Measurements from ENCODE around the gene MCM8. TPM values are rescaled to one million over a fixed set of nuclear protein-coding genes. Genes with fewer than 3 reads are reported as not detected.

MCM8 gene
- total RNA-seq, 1 donor from 2014 or later, result 2.5 TPM

- DNase-seq (ENCODE audit: extremely low spot score in 2 of 2), result no peak
- TF ChIP-seq POLR2AphosphoS5 (IDR thresholded peaks at IDR 0.05; ENCODE audit: insufficient read depth in 1 of 2, low read depth in 1 of 2) (no peak), CTCF (IDR thresholded peaks at IDR 0.05) (no peak), POLR2A (IDR thresholded peaks at IDR 0.05) (no peak)
- Histone ChIP-seq H3K27ac (no peak overlapping the region), H3K9me3 (no peaks in the 10 kb centered on the region), H3K4me1 (peaks cover 10% of the 10 kb centered on the region), H3K4me3 (no peak overlapping the region), H3K36me3 (no peaks in the 10 kb centered on the region), H3K27me3 (no peaks in the 10 kb centered on the region)
- intact Hi-C loops (cut with DNase I), result no loop called here
Observed at GRCh38 chr20:6048391-6048790, 97.9 kb downstream of the MCM8 start.

Small RNA genes lying within 50 kb of the gene (small RNA-seq; reads per million reads assigned to genes)
- gene RF00019 (not detected), gene RN7SL498P (not detected)

Other genes with a start within 250 kb of the MCM8 start
- gene SHLD1, start 200.3 kb upstream of the MCM8 start, total RNA-seq, result 0.98 TPM
- 18.7 TPM for gene CHGB, start 39.1 kb upstream of the MCM8 start, total RNA-seq
- gene TRMT6, start 119 bp upstream of the MCM8 start, total RNA-seq, result 9.6 TPM
- 26.0 TPM for gene CRLS1, start 55.5 kb downstream of the MCM8 start, total RNA-seq
- gene LRRN4, start 103.4 kb downstream of the MCM8 start, total RNA-seq, result not detected
- gene FERMT1, start 172.4 kb downstream of the MCM8 start, total RNA-seq, result 9.8 TPM

Data from vagina (tissue), 2 donors.